ENCODE results near the gene ZFHX3. TPM values are rescaled to one million over a fixed set of nuclear protein-coding genes. Genes with fewer than 3 reads are reported as not detected.
A peak's percentile ranks its signal among the peaks of the same experiment; 100 is the strongest.

Gene ZFHX3
- total and polyA plus RNA-seq, 7 experiments from 2014 or later, result 0.09 to 9.8 (median 1.7) TPM

DNA sequence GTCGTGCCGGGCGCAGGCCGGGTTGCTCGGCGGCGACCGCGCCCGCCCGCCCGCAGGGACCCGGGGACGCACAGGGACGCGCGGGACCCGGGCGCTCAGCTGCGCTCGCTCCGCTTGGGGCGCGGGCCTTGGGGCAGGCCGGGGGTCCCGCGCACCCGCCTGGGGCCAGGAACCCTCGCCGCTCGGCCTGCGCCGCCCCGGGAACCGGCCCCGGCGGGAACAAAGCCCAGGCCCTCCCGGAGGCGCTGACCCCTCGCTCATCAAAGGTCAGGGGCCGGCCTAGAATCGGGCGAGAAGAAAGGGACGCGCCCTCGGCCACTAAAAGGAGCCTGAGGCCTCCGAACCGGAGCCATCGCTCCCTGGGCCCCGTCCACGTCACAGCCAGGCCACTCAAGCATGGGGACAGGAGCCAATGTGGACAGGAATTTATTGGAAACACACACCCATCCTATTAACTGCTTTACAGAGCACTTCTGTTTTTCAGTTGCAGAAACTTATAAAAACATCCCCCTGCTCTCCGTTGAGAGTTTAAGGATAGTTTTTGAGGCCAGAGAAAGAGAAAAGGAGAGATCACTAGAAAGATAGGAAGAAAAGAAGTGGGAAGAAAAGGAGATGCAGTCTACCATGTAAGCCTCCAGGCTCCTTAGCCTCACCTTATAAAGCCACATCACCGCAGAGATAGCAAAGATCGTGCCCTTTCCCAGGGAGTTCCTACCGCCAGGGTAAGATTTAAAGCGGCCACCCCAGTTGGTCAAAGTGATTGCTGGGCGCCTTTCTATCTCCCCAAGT, 558 bp upstream of the ZFHX3 start:
- ChIA-PET POLR2A (no interaction called here), CTCF (no interaction called here)
- peak overlapping the region in 1 of 9 donors; percentile 31 for H3K27ac Mint-ChIP-seq
- Histone ChIP-seq H3K9me3 (ENCODE audit: control insufficient read depth in 2 of 3, low read length in 3 of 3) (no peaks in the 10 kb centered on the region), H3K36me3 (ENCODE audit: control insufficient read depth in 2 of 3, insufficient read depth in 3 of 3, low read length in 3 of 3) (no peaks in the 10 kb centered on the region), H3K4me3 (ENCODE audit: low read length) (no peak overlapping the region), H3K4me1 (ENCODE audit: control insufficient read depth in 2 of 2, insufficient read depth in 2 of 2, low read length in 2 of 2) (no peaks in the 10 kb centered on the region), H3K27ac (ENCODE audit: low read depth, low read length) (no peak overlapping the region), H3K27me3 (ENCODE audit: control insufficient read depth in 2 of 2, insufficient read depth in 2 of 2, low read length in 2 of 2) (peaks cover 3 to 7% of the 10 kb centered on the region in 2 donors)
- intact Hi-C loops (cut with micrococcal nuclease), result loop anchor here (5.0 kb wide), 2 partner anchors 216 to 261 kb away; no protein-coding TSS in a partner anchor
- H3K9me3 Mint-ChIP-seq, result peaks cover 0 to 3% (median 0%) of the 10 kb centered on the region in 11 donors
- peaks cover 0 to 14% (median 6%) of the 10 kb centered on the region in 7 donors for H3K4me1 Mint-ChIP-seq
- DNase-seq (no peak), ATAC-seq (peak; percentile 18)
- no peaks in the 10 kb centered on the region for H3K36me3 Mint-ChIP-seq
- peaks cover 9 to 42% (median 27%) of the 10 kb centered on the region in 5 donors for H3K27me3 Mint-ChIP-seq
- peak overlapping the region in 6 of 10 donors; percentile 1 to 64 (median 24) for H3K4me3 Mint-ChIP-seq

DNA sequence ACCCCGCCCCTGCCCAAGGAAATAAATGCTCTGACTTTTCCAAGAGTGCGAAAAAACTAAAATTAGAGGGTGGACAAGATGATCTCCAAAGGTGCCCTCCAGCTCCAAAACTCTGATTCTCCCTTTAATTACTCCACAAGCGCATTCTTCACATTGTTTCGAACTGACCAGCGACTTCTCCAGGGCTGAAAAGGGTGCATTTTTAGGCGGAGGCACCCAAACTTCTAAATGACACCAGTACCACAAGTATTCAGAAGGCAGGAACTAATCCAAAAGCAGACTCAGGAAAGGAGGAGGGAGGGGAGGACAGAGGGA, 750 bp downstream of the ZFHX3 start:
- Histone ChIP-seq H3K27ac (ENCODE audit: low read depth, low read length) (no peak overlapping the region), H3K9me3 (ENCODE audit: control insufficient read depth in 2 of 3, low read length in 3 of 3) (no peaks in the 10 kb centered on the region), H3K4me1 (ENCODE audit: control insufficient read depth in 2 of 2, insufficient read depth in 2 of 2, low read length in 2 of 2) (no peaks in the 10 kb centered on the region), H3K36me3 (ENCODE audit: control insufficient read depth in 2 of 3, insufficient read depth in 3 of 3, low read length in 3 of 3) (no peaks in the 10 kb centered on the region), H3K4me3 (ENCODE audit: low read length) (no peak overlapping the region), H3K27me3 (ENCODE audit: control insufficient read depth in 2 of 2, insufficient read depth in 2 of 2, low read length in 2 of 2) (peaks cover 3 to 4% of the 10 kb centered on the region in 2 donors)
- intact Hi-C loops (cut with micrococcal nuclease), result loop anchor here (5.0 kb wide), 2 partner anchors 215 to 260 kb away; no protein-coding TSS in a partner anchor
- Mint-ChIP-seq H3K27me3 (peaks cover 9 to 52% (median 27%) of the 10 kb centered on the region in 5 donors), H3K4me3 (peak overlapping the region in 8 of 10 donors; percentile 30 to 81 (median 66)), H3K9me3 (no peaks in the 10 kb centered on the region), H3K4me1 (peaks cover 0 to 14% (median 6%) of the 10 kb centered on the region in 7 donors), H3K27ac (peak overlapping the region in 1 of 9 donors; percentile 54), H3K36me3 (no peaks in the 10 kb centered on the region)
- ChIA-PET POLR2A (no interaction called here), CTCF (no interaction called here)
- no peak for DNase-seq
- no peak for ATAC-seq

GRCh38 chr16:73046849-73047214, 1.1 kb downstream of the ZFHX3 start:
- DNase-seq (no peak), ATAC-seq (no peak)
- peaks cover 0 to 14% (median 6%) of the 10 kb centered on the region in 7 donors for H3K4me1 Mint-ChIP-seq
- Histone ChIP-seq H3K4me3 (ENCODE audit: low read length) (no peak overlapping the region), H3K4me1 (ENCODE audit: control insufficient read depth in 2 of 2, insufficient read depth in 2 of 2, low read length in 2 of 2) (no peaks in the 10 kb centered on the region), H3K27me3 (ENCODE audit: control insufficient read depth in 2 of 2, insufficient read depth in 2 of 2, low read length in 2 of 2) (peaks cover under 1 to 4% of the 10 kb centered on the region in 2 donors), H3K36me3 (ENCODE audit: control insufficient read depth in 2 of 3, insufficient read depth in 3 of 3, low read length in 3 of 3) (no peaks in the 10 kb centered on the region), H3K9me3 (ENCODE audit: control insufficient read depth in 2 of 3, low read length in 3 of 3) (no peaks in the 10 kb centered on the region), H3K27ac (ENCODE audit: low read depth, low read length) (no peak overlapping the region)
- intact Hi-C loops (cut with micrococcal nuclease), result loop anchor here (5.0 kb wide), 2 partner anchors 215 to 260 kb away; no protein-coding TSS in a partner anchor
- ChIA-PET CTCF (no interaction called here), POLR2A (no interaction called here)
- H3K27ac Mint-ChIP-seq, result peak overlapping the region in 1 of 9 donors; percentile 54
- no peaks in the 10 kb centered on the region for H3K36me3 Mint-ChIP-seq
- peaks cover 9 to 54% (median 27%) of the 10 kb centered on the region in 5 donors for H3K27me3 Mint-ChIP-seq
- H3K9me3 Mint-ChIP-seq, result no peaks in the 10 kb centered on the region
- H3K4me3 Mint-ChIP-seq, result peak overlapping the region in 5 of 10 donors; percentile 65 to 81 (median 73)

DNA sequence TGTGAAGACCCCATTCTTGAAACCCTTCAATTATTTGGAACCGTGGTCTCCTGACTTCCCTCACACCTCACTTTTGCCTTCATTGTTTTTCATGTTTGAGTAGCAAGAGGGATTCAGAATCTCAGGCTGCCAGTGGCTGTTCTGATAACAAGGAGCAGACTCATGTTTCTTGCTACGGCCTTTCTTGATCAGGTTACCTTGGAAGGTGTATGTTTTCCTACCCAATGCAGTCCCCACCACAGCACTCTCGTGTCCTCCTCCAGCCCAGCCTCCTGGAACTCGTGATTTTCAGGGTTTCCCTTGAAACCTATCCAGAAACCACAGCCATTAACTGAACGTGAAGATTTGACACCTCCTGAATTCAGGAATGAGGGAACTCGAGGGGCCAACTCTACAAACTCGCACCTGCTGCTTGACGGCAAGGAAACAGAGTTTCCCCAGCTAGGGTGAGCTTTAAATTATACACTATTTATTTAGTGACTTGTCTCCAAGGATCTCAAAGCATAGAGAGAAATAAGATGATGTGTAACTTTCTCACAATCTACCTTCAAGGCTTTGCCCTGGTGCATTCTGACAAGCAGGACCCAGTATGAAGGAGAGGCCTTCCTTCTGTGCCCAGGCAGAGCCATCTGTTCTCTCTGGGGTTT, 1.6 kb downstream of the ZFHX3 start:
- no peaks in the 10 kb centered on the region for H3K9me3 ChIP-seq (ENCODE audit: control insufficient read depth in 2 of 3, low read length in 3 of 3)
- Mint-ChIP-seq H3K4me3 (no peak overlapping the region), H3K27ac (no peak overlapping the region), H3K4me1 (peaks cover 0 to 14% (median 6%) of the 10 kb centered on the region in 7 donors), H3K27me3 (peaks cover 9 to 58% (median 27%) of the 10 kb centered on the region in 5 donors), H3K9me3 (no peaks in the 10 kb centered on the region), H3K36me3 (no peaks in the 10 kb centered on the region)
- CTCF ChIA-PET, result no interaction called here
- POLR2A ChIA-PET, result no interaction called here
- ATAC-seq (no peak), DNase-seq (no peak)
- H3K27ac ChIP-seq (ENCODE audit: low read depth, low read length), result no peak overlapping the region
- no peak overlapping the region for H3K4me3 ChIP-seq (ENCODE audit: low read length)
- H3K27me3 ChIP-seq (ENCODE audit: control insufficient read depth in 2 of 2, insufficient read depth in 2 of 2, low read length in 2 of 2), result peaks cover 0 to 4% of the 10 kb centered on the region in 2 donors
- intact Hi-C loops (cut with micrococcal nuclease), result loop anchor here (5.0 kb wide), 2 partner anchors 214 to 259 kb away; no protein-coding TSS in a partner anchor
- no peaks in the 10 kb centered on the region for H3K36me3 ChIP-seq (ENCODE audit: control insufficient read depth in 2 of 3, insufficient read depth in 3 of 3, low read length in 3 of 3)
- no peaks in the 10 kb centered on the region for H3K4me1 ChIP-seq (ENCODE audit: control insufficient read depth in 2 of 2, insufficient read depth in 2 of 2, low read length in 2 of 2)

- no peaks in the 10 kb centered on the region for H3K36me3 Mint-ChIP-seq
- no peaks in the 10 kb centered on the region for H3K9me3 Mint-ChIP-seq
- no peak for ATAC-seq
- intact Hi-C loops (cut with micrococcal nuclease), result no loop called here
- no peak for DNase-seq
- no peaks in the 10 kb centered on the region for H3K36me3 ChIP-seq (ENCODE audit: control insufficient read depth in 2 of 3, insufficient read depth in 3 of 3, low read length in 3 of 3)
- peaks cover 0 to 10% (median 6%) of the 10 kb centered on the region in 7 donors for H3K4me1 Mint-ChIP-seq
- ChIA-PET CTCF (no interaction called here), POLR2A (interaction anchor here (0.6 kb wide), 1 partner anchor 381 kb away, joined by 4 read pairs; no protein-coding TSS in a partner anchor)
- no peak overlapping the region for H3K4me3 ChIP-seq (ENCODE audit: low read length)
- no peaks in the 10 kb centered on the region for H3K9me3 ChIP-seq (ENCODE audit: control insufficient read depth in 2 of 3, low read length in 3 of 3)
- H3K27me3 Mint-ChIP-seq, result peaks cover 5 to 54% (median 24%) of the 10 kb centered on the region in 5 donors
- no peaks in the 10 kb centered on the region for H3K4me1 ChIP-seq (ENCODE audit: control insufficient read depth in 2 of 2, insufficient read depth in 2 of 2, low read length in 2 of 2)
- peaks cover 0 to 4% of the 10 kb centered on the region in 2 donors for H3K27me3 ChIP-seq (ENCODE audit: control insufficient read depth in 2 of 2, insufficient read depth in 2 of 2, low read length in 2 of 2)
- H3K27ac Mint-ChIP-seq, result no peak overlapping the region
- H3K4me3 Mint-ChIP-seq, result no peak overlapping the region
- no peak overlapping the region for H3K27ac ChIP-seq (ENCODE audit: low read depth, low read length)
These were observed 4.0 kb downstream of the ZFHX3 start for GRCh38 chr16:73043828-73044467.

- CTCF ChIA-PET, result no interaction called here
- Histone ChIP-seq H3K27ac (ENCODE audit: low read depth, low read length) (no peak overlapping the region), H3K36me3 (ENCODE audit: control insufficient read depth in 2 of 3, insufficient read depth in 3 of 3, low read length in 3 of 3) (no peaks in the 10 kb centered on the region), H3K4me3 (ENCODE audit: low read length) (no peak overlapping the region), H3K4me1 (ENCODE audit: control insufficient read depth in 2 of 2, insufficient read depth in 2 of 2, low read length in 2 of 2) (no peaks in the 10 kb centered on the region), H3K27me3 (ENCODE audit: control insufficient read depth in 2 of 2, insufficient read depth in 2 of 2, low read length in 2 of 2) (peaks cover 0 to 4% of the 10 kb centered on the region in 2 donors), H3K9me3 (ENCODE audit: control insufficient read depth in 2 of 3, low read length in 3 of 3) (no peaks in the 10 kb centered on the region)
- H3K4me1 Mint-ChIP-seq, result peaks cover 0 to 8% (median 3%) of the 10 kb centered on the region in 7 donors
- H3K9me3 Mint-ChIP-seq, result no peaks in the 10 kb centered on the region
- ATAC-seq (no peak), DNase-seq (no peak)
- intact Hi-C loops (cut with micrococcal nuclease), result no loop called here
- H3K27ac Mint-ChIP-seq, result no peak overlapping the region
- H3K27me3 Mint-ChIP-seq, result peaks cover 0 to 51% (median 24%) of the 10 kb centered on the region in 5 donors
- H3K36me3 Mint-ChIP-seq, result no peaks in the 10 kb centered on the region
- no peak overlapping the region for H3K4me3 Mint-ChIP-seq
- POLR2A ChIA-PET, result no interaction called here
These were observed 5.1 kb downstream of the ZFHX3 start for GRCh38 chr16:73042807-73043206.

All from naive thymus-derived CD4-positive, alpha-beta T cell (primary cell).